ENCODE results near the gene FMNL2. TPM values are rescaled to one million over a fixed set of nuclear protein-coding genes. Genes with fewer than 3 reads are reported as not detected.

FMNL2 gene
- total RNA-seq, 1 donor from 2014 or later: 34.3 TPM

DNA sequence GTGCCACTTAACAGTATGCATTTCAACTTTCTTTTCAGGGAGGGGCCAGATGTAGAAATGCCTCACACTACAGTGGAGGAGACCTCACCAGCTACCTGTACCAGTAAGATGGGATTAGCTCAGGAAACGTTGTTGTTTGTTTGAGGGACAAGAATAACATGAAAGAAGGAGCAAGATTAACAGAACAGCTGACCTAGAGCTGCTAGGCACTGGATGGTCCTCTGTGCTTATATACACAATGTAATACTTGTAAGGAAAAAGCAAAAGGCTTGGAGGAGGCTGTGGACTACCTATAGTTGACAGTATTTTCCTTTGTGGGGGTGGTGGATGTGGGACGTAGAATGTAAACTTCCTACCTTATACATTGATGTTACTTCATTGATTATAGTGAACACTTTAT lies 154.4 kb downstream of the FMNL2 start:
- H3K4me1 ChIP-seq (ENCODE audit: insufficient read depth, low read length): peaks cover 6% of the 10 kb centered on the region
- H3K4me1 Mint-ChIP-seq (ENCODE audit: low read depth, unreplicated experiment): peaks cover 25% of the 10 kb centered on the region
- no peak for DNase-seq (ENCODE audit: low read depth)

DNA sequence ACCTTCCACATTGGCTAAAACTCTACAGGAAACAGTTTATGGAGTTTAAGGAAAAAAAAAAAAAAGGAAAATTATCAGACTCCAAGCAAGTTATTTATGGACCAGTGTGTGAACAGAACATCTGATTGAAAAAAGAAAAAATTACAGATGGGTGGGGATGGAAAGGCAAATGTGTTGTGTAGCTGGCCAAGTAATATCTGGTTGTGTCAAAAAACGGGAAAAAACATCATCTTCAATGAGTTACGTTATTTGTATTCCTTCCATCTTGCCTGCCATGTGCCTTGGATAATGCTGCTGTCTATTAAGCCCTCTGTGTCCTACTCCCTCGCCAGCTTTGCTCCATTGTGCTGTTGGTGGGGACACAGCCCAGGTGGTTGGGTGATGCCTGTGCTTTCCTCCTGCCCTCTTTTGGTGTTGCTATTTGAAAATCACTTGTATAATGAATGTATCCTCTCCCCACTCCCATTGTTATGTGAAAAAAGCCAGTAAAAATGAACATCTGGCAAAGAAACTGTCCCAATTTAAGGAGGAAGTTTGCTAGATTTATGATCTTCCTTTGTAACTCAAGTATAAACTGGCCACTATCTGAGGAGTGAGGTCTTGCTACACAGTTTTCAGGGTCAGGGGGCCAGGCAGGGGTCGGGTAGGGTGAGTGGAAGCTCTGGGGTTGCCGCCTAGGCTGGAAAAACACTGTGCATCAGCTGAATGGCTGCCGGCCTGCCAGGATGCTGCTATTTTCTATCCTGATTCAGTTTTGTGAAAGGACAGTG lies 155.9 kb downstream of the FMNL2 start:
- no peak overlapping the region for H2AFZ ChIP-seq (ENCODE audit: low read depth, low read length)
- FAIRE-seq (no peak), DNase-seq (ENCODE audit: low read depth) (no peak)
- H4K20me1 ChIP-seq (ENCODE audit: insufficient read depth, low read length): peaks cover 17% of the 10 kb centered on the region
- no peak overlapping the region for H3K4me2 ChIP-seq (ENCODE audit: low read length)
- H3K27ac ChIP-seq (ENCODE audit: low read depth, low read length): no peak overlapping the region
- no peak overlapping the region for H3K4me3 ChIP-seq (ENCODE audit: insufficient read depth, low read depth, low read length)
- no peak overlapping the region for H3K4me3 Mint-ChIP-seq (ENCODE audit: unreplicated experiment)
- no peak for TF ChIP-seq EZH2 (IDR thresholded peaks at IDR 0.05; ENCODE audit: insufficient read depth, low read length)
- TF ChIP-seq, protein P1, sequence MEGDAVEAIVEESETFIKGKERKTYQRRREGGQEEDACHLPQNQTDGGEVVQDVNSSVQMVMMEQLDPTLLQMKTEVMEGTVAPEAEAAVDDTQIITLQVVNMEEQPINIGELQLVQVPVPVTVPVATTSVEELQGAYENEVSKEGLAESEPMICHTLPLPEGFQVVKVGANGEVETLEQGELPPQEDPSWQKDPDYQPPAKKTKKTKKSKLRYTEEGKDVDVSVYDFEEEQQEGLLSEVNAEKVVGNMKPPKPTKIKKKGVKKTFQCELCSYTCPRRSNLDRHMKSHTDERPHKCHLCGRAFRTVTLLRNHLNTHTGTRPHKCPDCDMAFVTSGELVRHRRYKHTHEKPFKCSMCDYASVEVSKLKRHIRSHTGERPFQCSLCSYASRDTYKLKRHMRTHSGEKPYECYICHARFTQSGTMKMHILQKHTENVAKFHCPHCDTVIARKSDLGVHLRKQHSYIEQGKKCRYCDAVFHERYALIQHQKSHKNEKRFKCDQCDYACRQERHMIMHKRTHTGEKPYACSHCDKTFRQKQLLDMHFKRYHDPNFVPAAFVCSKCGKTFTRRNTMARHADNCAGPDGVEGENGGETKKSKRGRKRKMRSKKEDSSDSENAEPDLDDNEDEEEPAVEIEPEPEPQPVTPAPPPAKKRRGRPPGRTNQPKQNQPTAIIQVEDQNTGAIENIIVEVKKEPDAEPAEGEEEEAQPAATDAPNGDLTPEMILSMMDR (IDR thresholded peaks at IDR 0.05; ENCODE audit: insufficient read depth, low read depth, low read length): no peak
- H3K36me3 ChIP-seq (ENCODE audit: insufficient read depth, low read length): no peaks in the 10 kb centered on the region
- H3K9ac ChIP-seq (ENCODE audit: low read length): no peak overlapping the region
- H3K9me3 Mint-ChIP-seq (ENCODE audit: unreplicated experiment): no peaks in the 10 kb centered on the region
- H3K27me3 ChIP-seq (ENCODE audit: insufficient read depth, low read length): no peaks in the 10 kb centered on the region
- no peak overlapping the region for H3K27ac Mint-ChIP-seq (ENCODE audit: unreplicated experiment)
- no peaks in the 10 kb centered on the region for H3K9me3 ChIP-seq (ENCODE audit: insufficient read depth, low read depth, low read length)
- no peaks in the 10 kb centered on the region for H3K36me3 Mint-ChIP-seq (ENCODE audit: low read depth, unreplicated experiment)
- H3K27me3 Mint-ChIP-seq (ENCODE audit: low read depth, unreplicated experiment): no peaks in the 10 kb centered on the region
- H3K4me1 Mint-ChIP-seq (ENCODE audit: low read depth, unreplicated experiment): peaks cover 23% of the 10 kb centered on the region
- peaks cover 6% of the 10 kb centered on the region for H3K4me1 ChIP-seq (ENCODE audit: insufficient read depth, low read length)
- peaks cover 44% of the 10 kb centered on the region for H3K79me2 ChIP-seq (ENCODE audit: insufficient read depth, low read length)

More for the DNA sequence above, 154.4 kb downstream of the FMNL2 start:
- Histone ChIP-seq H2AFZ (ENCODE audit: low read depth, low read length) (no peak overlapping the region), H3K9me3 (ENCODE audit: insufficient read depth, low read depth, low read length) (no peaks in the 10 kb centered on the region), H4K20me1 (ENCODE audit: insufficient read depth, low read length) (peaks cover 17% of the 10 kb centered on the region), H3K4me2 (ENCODE audit: low read length) (no peak overlapping the region), H3K9ac (ENCODE audit: low read length) (no peak overlapping the region), H3K27ac (ENCODE audit: low read depth, low read length) (no peak overlapping the region), H3K36me3 (ENCODE audit: insufficient read depth, low read length) (no peaks in the 10 kb centered on the region), H3K79me2 (ENCODE audit: insufficient read depth, low read length) (peaks cover 40% of the 10 kb centered on the region), H3K4me3 (ENCODE audit: insufficient read depth, low read depth, low read length) (no peak overlapping the region), H3K27me3 (ENCODE audit: insufficient read depth, low read length) (no peaks in the 10 kb centered on the region)
- TF ChIP-seq, protein P1 (IDR thresholded peaks at IDR 0.05; ENCODE audit: insufficient read depth, low read depth, low read length): no peak
- TF ChIP-seq EZH2 (IDR thresholded peaks at IDR 0.05; ENCODE audit: insufficient read depth, low read length): no peak
- Mint-ChIP-seq H3K4me3 (ENCODE audit: unreplicated experiment) (no peak overlapping the region), H3K27me3 (ENCODE audit: low read depth, unreplicated experiment) (no peaks in the 10 kb centered on the region), H3K36me3 (ENCODE audit: low read depth, unreplicated experiment) (no peaks in the 10 kb centered on the region), H3K27ac (ENCODE audit: unreplicated experiment) (no peak overlapping the region), H3K9me3 (ENCODE audit: unreplicated experiment) (no peaks in the 10 kb centered on the region)
- FAIRE-seq: no peak

DNA sequence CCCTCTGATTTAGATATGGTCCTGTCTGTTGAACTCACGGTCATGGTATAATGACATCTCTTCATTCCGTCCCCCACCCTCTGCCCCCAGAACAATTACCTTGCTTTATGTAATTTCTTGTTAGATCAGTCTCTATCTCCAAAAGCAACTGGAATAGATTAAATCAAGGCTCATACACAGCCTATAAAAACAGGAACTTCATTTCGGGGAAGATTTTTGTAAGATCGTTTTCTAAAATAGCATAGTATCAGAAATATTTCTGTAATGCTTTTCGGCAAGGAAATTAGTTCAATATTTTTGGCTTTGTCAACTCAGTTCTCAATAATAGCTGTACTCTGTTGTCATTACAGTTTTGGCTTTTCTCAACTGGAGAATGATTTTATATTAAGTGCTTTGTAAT lies 157.2 kb downstream of the FMNL2 start:
- H3K27ac Mint-ChIP-seq (ENCODE audit: unreplicated experiment): no peak overlapping the region
- no peak overlapping the region for H3K4me3 ChIP-seq (ENCODE audit: insufficient read depth, low read depth, low read length)
- H3K27me3 Mint-ChIP-seq (ENCODE audit: low read depth, unreplicated experiment): no peaks in the 10 kb centered on the region
- peaks cover 18% of the 10 kb centered on the region for H3K4me1 Mint-ChIP-seq (ENCODE audit: low read depth, unreplicated experiment)
- no peak overlapping the region for H3K9ac ChIP-seq (ENCODE audit: low read length)
- H3K4me3 Mint-ChIP-seq (ENCODE audit: unreplicated experiment): no peak overlapping the region
- H2AFZ ChIP-seq (ENCODE audit: low read depth, low read length): no peak overlapping the region
- peaks cover 17% of the 10 kb centered on the region for H4K20me1 ChIP-seq (ENCODE audit: insufficient read depth, low read length)
- H3K36me3 Mint-ChIP-seq (ENCODE audit: low read depth, unreplicated experiment): no peaks in the 10 kb centered on the region
- no peaks in the 10 kb centered on the region for H3K9me3 ChIP-seq (ENCODE audit: insufficient read depth, low read depth, low read length)
- no peak for TF ChIP-seq EZH2 (IDR thresholded peaks at IDR 0.05; ENCODE audit: insufficient read depth, low read length)
- TF ChIP-seq, protein P1 (IDR thresholded peaks at IDR 0.05; ENCODE audit: insufficient read depth, low read depth, low read length): no peak
- no peak for FAIRE-seq
- H3K4me1 ChIP-seq (ENCODE audit: insufficient read depth, low read length): no peaks in the 10 kb centered on the region
- H3K9me3 Mint-ChIP-seq (ENCODE audit: unreplicated experiment): peaks cover 2% of the 10 kb centered on the region
- no peaks in the 10 kb centered on the region for H3K36me3 ChIP-seq (ENCODE audit: insufficient read depth, low read length)
- no peaks in the 10 kb centered on the region for H3K27me3 ChIP-seq (ENCODE audit: insufficient read depth, low read length)
- H3K4me2 ChIP-seq (ENCODE audit: low read length): no peak overlapping the region
- peaks cover 50% of the 10 kb centered on the region for H3K79me2 ChIP-seq (ENCODE audit: insufficient read depth, low read length)
- no peak for DNase-seq (ENCODE audit: low read depth)
- H3K27ac ChIP-seq (ENCODE audit: low read depth, low read length): no peak overlapping the region

Data from astrocyte (in vitro differentiated cells and primary cell).